Prostate gland (tissue), 2 donors: ENCODE results near the gene TMEM120A. TPM values are rescaled to one million over a fixed set of nuclear protein-coding genes. Genes with fewer than 3 reads are reported as not detected.
A peak's percentile ranks its signal among the peaks of the same experiment; 100 is the strongest.
"Not testable (repeated sequence)": the region's sequence is repeated elsewhere in the genome, so short reads cannot be mapped to it uniquely, and the experiment has no call there.

Source experiments
- DNase-seq: peaks from one replicate; pipeline ENCODE4 v3.0.0-alpha.2; 2019; ENCODE audit warnings: low spot score
- H3K27ac ChIP-seq, 2 donors: fragments of 200-600 bp; sonication (generic); 2 replicates each; pipeline ENCODE4 v1.5.1; 2017 to 2019
- H3K27me3 ChIP-seq: fragments of 200-600 bp; sonication (generic); replicated peaks from 2 replicates; pipeline ENCODE4 v1.5.1; 2019; ENCODE audit not compliant: insufficient read depth
- H3K36me3 ChIP-seq, 2 donors: fragments of 200-600 bp; sonication (generic); 1 replicate in 1 of 2; 2 replicates in 1 of 2; pipeline versions ENCODE4 v1.5.1 to v1.8.1; 2017 to 2019
- H3K4me1 ChIP-seq: fragments of 200-600 bp; sonication (generic); replicated peaks from 2 replicates; pipeline ENCODE4 v1.5.1; 2019
- H3K4me3 ChIP-seq, 2 donors: fragments of 200-600 bp; sonication (generic); 2 replicates each; pipeline ENCODE4 v1.5.1; 2017 to 2019
- H3K9me3 ChIP-seq: fragments of 200-600 bp; sonication (generic); 2 replicates; pipeline ENCODE4 v1.5.1; 2017
- CTCF ChIP-seq, 4 experiments: fragments of 200-600 bp in 2 of 4; fragments of 450-650 bp in 2 of 4; sonication (generic) in 2 of 4; IDR thresholded peaks; 1 replicate in 3 of 4; 2 replicates in 1 of 4; pipeline ENCODE4 v1.5.1; 2016 to 2019; ENCODE audit warnings: antibody characterized with exemption in 4 of 4, mild to moderate bottlenecking in 2 of 4, moderate library complexity in 2 of 4
- POLR2A ChIP-seq: fragments of 450-650 bp; IDR thresholded peaks from one replicate; pipeline ENCODE4 v1.6.1; 2016; ENCODE audit warnings: antibody characterized with exemption, mild to moderate bottlenecking
- POLR2AphosphoS5 ChIP-seq: sonication (generic); formaldehyde crosslinking; IDR thresholded peaks from one replicate; pipeline ENCODE4 v1.6.1; 2017; ENCODE audit warnings: antibody characterized with exemption
- WGBS: methylation state at CpG from one replicate; pipeline ENCODE4 v1.1.5; 2018; 5-methylcytosine and 5-hydroxymethylcytosine counted together
- intact Hi-C: fragments of 100-400 bp; cut with DNase I; formaldehyde crosslinking; loops from one replicate; pipeline ENCODE4 v1.14.2; 2022
- total RNA-seq, 2 donors: library from RNA; depleted of rRNA; stranded (reverse); fragments of >200 nt; gene quantifications; one replicate each; pipeline ENCODE4 v1.1.0, GENCODE V29; 2016

Gene TMEM120A
- 10 to 100 TPM; 20.2 to 40.8 TPM for total RNA-seq

- TF ChIP-seq POLR2A (peak; percentile 77), POLR2AphosphoS5 (peak; percentile 93), CTCF (IDR thresholded peaks at IDR 0.05) (peak in 2 of 4 experiments; percentile 29 to 45)
- under 1% methylated on average over 20 of the region's 51 CpGs for WGBS
- Histone ChIP-seq H3K36me3 (no peaks in the 10 kb centered on the region), H3K9me3 (no peaks in the 10 kb centered on the region), H3K4me3 (peak within 1 kb of the TSS; percentile 84 to 99), H3K27me3 (no peaks in the 10 kb centered on the region), H3K4me1 (peaks cover 7% of the 10 kb centered on the region), H3K27ac (peak within 1 kb of the TSS; percentile 88 to 91)
- peak; percentile 94 for DNase-seq
- intact Hi-C loops = loop anchor here (10.0 kb wide), 1 partner anchor 80 kb away; the partner anchor contains the start of gene POR
Measured at GRCh38 chr7:75994388-75995051, at the start of gene TMEM120A. Gene TMEM120A (minus strand): TSS chr7:75994595. CDS start chr7:75994570, 25 bp downstream.

GRCh38 chr7:76040126-76040525, 45.7 kb upstream of the TMEM120A start:
- Histone ChIP-seq H3K27me3 (no peaks in the 10 kb centered on the region), H3K27ac (no peak overlapping the region), H3K36me3 (no peaks in the 10 kb centered on the region), H3K4me3 (no peak overlapping the region), H3K9me3 (no peaks in the 10 kb centered on the region), H3K4me1 (no peaks in the 10 kb centered on the region)
- WGBS = 89% methylated on average over 6 of the region's 6 CpGs
- no peak for DNase-seq
- intact Hi-C loops = no loop called here
- TF ChIP-seq CTCF (IDR thresholded peaks at IDR 0.05) = no peak
- TF ChIP-seq POLR2AphosphoS5 = no peak
- no peak for TF ChIP-seq POLR2A

GRCh38 chr7:76037310-76037709, 42.9 kb upstream of the TMEM120A start:
- H3K36me3 ChIP-seq = no peaks in the 10 kb centered on the region
- H3K4me3 ChIP-seq = no peak overlapping the region
- H3K9me3 ChIP-seq = no peaks in the 10 kb centered on the region
- no peaks in the 10 kb centered on the region for H3K4me1 ChIP-seq
- no peak for TF ChIP-seq POLR2AphosphoS5
- no peak for TF ChIP-seq POLR2A
- TF ChIP-seq CTCF (IDR thresholded peaks at IDR 0.05) = no peak
- 74% methylated on average over 3 of the region's 5 CpGs for WGBS
- no peak for DNase-seq
- no peaks in the 10 kb centered on the region for H3K27me3 ChIP-seq
- H3K27ac ChIP-seq = no peak overlapping the region
- intact Hi-C loops = no loop called here

- WGBS = 96% methylated on average over 1 of the region's 1 CpG
- Histone ChIP-seq H3K4me3 (no peak overlapping the region), H3K4me1 (no peaks in the 10 kb centered on the region), H3K27ac (no peak overlapping the region), H3K9me3 (no peaks in the 10 kb centered on the region), H3K36me3 (no peaks in the 10 kb centered on the region), H3K27me3 (no peaks in the 10 kb centered on the region)
- intact Hi-C loops = no loop called here
- no peak for DNase-seq
- TF ChIP-seq POLR2A (no peak), POLR2AphosphoS5 (no peak), CTCF (IDR thresholded peaks at IDR 0.05) (no peak)
Measured at GRCh38 chr7:76031964-76032363, 37.6 kb upstream of the TMEM120A start.

GRCh38 chr7:76029682-76030081, 35.3 kb upstream of the TMEM120A start:
- intact Hi-C loops, DNase-seq, H3K36me3 ChIP-seq, H3K27me3 ChIP-seq, H3K27ac ChIP-seq, H3K4me3 ChIP-seq, H3K4me1 ChIP-seq, H3K9me3 ChIP-seq: not testable (repeated sequence)
- 88% methylated on average over 7 of the region's 7 CpGs for WGBS
